ENCODE results near the gene PPP1R12B. TPM values are rescaled to one million over a fixed set of nuclear protein-coding genes. Genes with fewer than 3 reads are reported as not detected.
"Not testable (repeated sequence)": the region's sequence is repeated elsewhere in the genome, so short reads cannot be mapped to it uniquely, and the experiment has no call there.

The PPP1R12B gene
- polyA plus RNA-seq, 1 donor (not counting 4 experiments of a cell fraction or from before 2014, with no cell fraction given): 6.9 TPM

- peaks cover 3% of the 10 kb centered on the region for H3K4me1 ChIP-seq (ENCODE audit: control insufficient read depth, extremely low read depth, insufficient read depth, low read length)
- dilution Hi-C loops (cut with MboI; ENCODE audit: extremely low pct_ligation_motif_present, low sequenced_read_pairs): no loop called here
- DNase-seq (ENCODE audit: low read depth, low spot score) (no peak), FAIRE-seq (no peak)
- no peak overlapping the region for H3K4me2 ChIP-seq (ENCODE audit: control insufficient read depth, extremely low read depth, insufficient read depth, low read depth, low read length)
- H3K27me3 ChIP-seq (ENCODE audit: control insufficient read depth, extremely low read depth, insufficient read depth, low read length): no peaks in the 10 kb centered on the region
- H3K9me1 ChIP-seq (ENCODE audit: control insufficient read depth, extremely low read depth, insufficient read depth, low read length): no peaks in the 10 kb centered on the region
- TF ChIP-seq CTCF (optimal IDR thresholded peaks at IDR 0.05 in 1 of 3, IDR thresholded peaks at IDR 0.05 in 1 of 3, conservative IDR thresholded peaks at IDR 0.05 in 1 of 3; ENCODE audit: extremely low read depth in 1 of 3, insufficient read depth in 2 of 3, low read length in 3 of 3): no peak
- TF ChIP-seq EZH2 (IDR thresholded peaks at IDR 0.05; ENCODE audit: low read length): no peak
- no peak overlapping the region for H3K4me3 ChIP-seq (ENCODE audit: control insufficient read depth in 2 of 3, extremely low read depth in 1 of 3, insufficient read depth in 2 of 3, low read depth in 1 of 3, low read length in 3 of 3)
- no peaks in the 10 kb centered on the region for H4K20me1 ChIP-seq (ENCODE audit: control insufficient read depth, extremely low read depth, insufficient read depth, low read length)
- H3K9ac ChIP-seq (ENCODE audit: control insufficient read depth, extremely low read depth, insufficient read depth, low read length): no peak overlapping the region
- no peak overlapping the region for H3K27ac ChIP-seq (ENCODE audit: control insufficient read depth, insufficient read depth, low read length)
- H3K79me2 ChIP-seq (ENCODE audit: control insufficient read depth, insufficient read depth, low read length): no peaks in the 10 kb centered on the region
- no peaks in the 10 kb centered on the region for H3K36me3 ChIP-seq (ENCODE audit: control insufficient read depth in 2 of 2, extremely low read depth in 1 of 2, insufficient read depth in 2 of 2, low read length in 2 of 2)
- no peaks in the 10 kb centered on the region for H3K9me3 ChIP-seq (ENCODE audit: control insufficient read depth, low read depth, low read length)
- no peak overlapping the region for H2AFZ ChIP-seq (ENCODE audit: control insufficient read depth, low read length)
Observed at GRCh38 chr1:202516434-202516877, 168.0 kb downstream of the PPP1R12B start.

GRCh38 chr1:202517146-202517545 is 168.6 kb downstream of the PPP1R12B start:
- H3K4me2 ChIP-seq (ENCODE audit: control insufficient read depth, extremely low read depth, insufficient read depth, low read depth, low read length); dilution Hi-C loops (cut with MboI; ENCODE audit: extremely low pct_ligation_motif_present, low sequenced_read_pairs); H3K79me2 ChIP-seq (ENCODE audit: control insufficient read depth, insufficient read depth, low read length); H3K27ac ChIP-seq (ENCODE audit: control insufficient read depth, insufficient read depth, low read length); H3K4me1 ChIP-seq (ENCODE audit: control insufficient read depth, extremely low read depth, insufficient read depth, low read length); DNase-seq (ENCODE audit: low read depth, low spot score); H3K27me3 ChIP-seq (ENCODE audit: control insufficient read depth, extremely low read depth, insufficient read depth, low read length); FAIRE-seq; H3K9me3 ChIP-seq (ENCODE audit: control insufficient read depth, low read depth, low read length); H3K4me3 ChIP-seq (ENCODE audit: control insufficient read depth in 2 of 3, extremely low read depth in 1 of 3, insufficient read depth in 2 of 3, low read depth in 1 of 3, low read length in 3 of 3); H3K36me3 ChIP-seq (ENCODE audit: control insufficient read depth in 2 of 2, extremely low read depth in 1 of 2, insufficient read depth in 2 of 2, low read length in 2 of 2); H3K9ac ChIP-seq (ENCODE audit: control insufficient read depth, extremely low read depth, insufficient read depth, low read length); H2AFZ ChIP-seq (ENCODE audit: control insufficient read depth, low read length); H3K9me1 ChIP-seq (ENCODE audit: control insufficient read depth, extremely low read depth, insufficient read depth, low read length); H4K20me1 ChIP-seq (ENCODE audit: control insufficient read depth, extremely low read depth, insufficient read depth, low read length): not testable (repeated sequence)

GRCh38 chr1:202518180-202518579 is 169.7 kb downstream of the PPP1R12B start:
- FAIRE-seq; dilution Hi-C loops (cut with MboI; ENCODE audit: extremely low pct_ligation_motif_present, low sequenced_read_pairs); H3K4me3 ChIP-seq (ENCODE audit: control insufficient read depth in 2 of 3, extremely low read depth in 1 of 3, insufficient read depth in 2 of 3, low read depth in 1 of 3, low read length in 3 of 3); H3K27ac ChIP-seq (ENCODE audit: control insufficient read depth, insufficient read depth, low read length); H3K9me1 ChIP-seq (ENCODE audit: control insufficient read depth, extremely low read depth, insufficient read depth, low read length); H4K20me1 ChIP-seq (ENCODE audit: control insufficient read depth, extremely low read depth, insufficient read depth, low read length); H3K36me3 ChIP-seq (ENCODE audit: control insufficient read depth in 2 of 2, extremely low read depth in 1 of 2, insufficient read depth in 2 of 2, low read length in 2 of 2); H3K9me3 ChIP-seq (ENCODE audit: control insufficient read depth, low read depth, low read length); H3K4me1 ChIP-seq (ENCODE audit: control insufficient read depth, extremely low read depth, insufficient read depth, low read length); H2AFZ ChIP-seq (ENCODE audit: control insufficient read depth, low read length); H3K27me3 ChIP-seq (ENCODE audit: control insufficient read depth, extremely low read depth, insufficient read depth, low read length); H3K9ac ChIP-seq (ENCODE audit: control insufficient read depth, extremely low read depth, insufficient read depth, low read length); DNase-seq (ENCODE audit: low read depth, low spot score); H3K79me2 ChIP-seq (ENCODE audit: control insufficient read depth, insufficient read depth, low read length); H3K4me2 ChIP-seq (ENCODE audit: control insufficient read depth, extremely low read depth, insufficient read depth, low read depth, low read length): not testable (repeated sequence)

- H3K36me3 ChIP-seq (ENCODE audit: control insufficient read depth in 2 of 2, extremely low read depth in 1 of 2, insufficient read depth in 2 of 2, low read length in 2 of 2); H4K20me1 ChIP-seq (ENCODE audit: control insufficient read depth, extremely low read depth, insufficient read depth, low read length); H3K27ac ChIP-seq (ENCODE audit: control insufficient read depth, insufficient read depth, low read length); FAIRE-seq; H3K79me2 ChIP-seq (ENCODE audit: control insufficient read depth, insufficient read depth, low read length); DNase-seq (ENCODE audit: low read depth, low spot score); dilution Hi-C loops (cut with MboI; ENCODE audit: extremely low pct_ligation_motif_present, low sequenced_read_pairs); H3K4me2 ChIP-seq (ENCODE audit: control insufficient read depth, extremely low read depth, insufficient read depth, low read depth, low read length); H3K27me3 ChIP-seq (ENCODE audit: control insufficient read depth, extremely low read depth, insufficient read depth, low read length); H3K4me3 ChIP-seq (ENCODE audit: control insufficient read depth in 2 of 3, extremely low read depth in 1 of 3, insufficient read depth in 2 of 3, low read depth in 1 of 3, low read length in 3 of 3); H3K4me1 ChIP-seq (ENCODE audit: control insufficient read depth, extremely low read depth, insufficient read depth, low read length); H3K9me3 ChIP-seq (ENCODE audit: control insufficient read depth, low read depth, low read length); H3K9me1 ChIP-seq (ENCODE audit: control insufficient read depth, extremely low read depth, insufficient read depth, low read length); H3K9ac ChIP-seq (ENCODE audit: control insufficient read depth, extremely low read depth, insufficient read depth, low read length); H2AFZ ChIP-seq (ENCODE audit: control insufficient read depth, low read length): not testable (repeated sequence)
Observed at GRCh38 chr1:202518905-202519304, 170.4 kb downstream of the PPP1R12B start.

Measured in keratinocyte (primary cell).